KBM-7 (cell line): ENCODE results near the gene LIF.

Source experiments
- DNase-seq: peaks from one replicate; pipeline ENCODE4 v3.0.0-alpha.2; 2015
- in situ Hi-C: fragments of 300-500 bp; cut with MboI; formaldehyde crosslinking; loops from 2 replicates; pipeline ENCODE4 v1.14.3; 2020; ENCODE audit warnings: low sequenced_read_pairs, low pct_unique_long_range_greater_than_20kb, mixed read lengths

The LIF gene

GRCh38 chr22:30245985-30246813, at the start of gene LIF:
Gene LIF (minus strand): TSS chr22:30246759. CDS start chr22:30246695, 64 bp downstream.
- peak; percentile 45 for DNase-seq
- in situ Hi-C loops, result no loop called here

GRCh38 chr22:30296324-30296723, 49.8 kb upstream of the LIF start:
- in situ Hi-C loops, result no loop called here
- no peak for DNase-seq

- no peak for DNase-seq
- in situ Hi-C loops, result no loop called here
Measured at GRCh38 chr22:30295576-30295975, 49.0 kb upstream of the LIF start.

GRCh38 chr22:30294830-30295229, 48.3 kb upstream of the LIF start:
- no peak for DNase-seq
- in situ Hi-C loops, result no loop called here

- DNase-seq, result no peak
- in situ Hi-C loops, result no loop called here
Measured at GRCh38 chr22:30294066-30294465, 47.5 kb upstream of the LIF start.

GRCh38 chr22:30293026-30293425, 46.5 kb upstream of the LIF start:
- in situ Hi-C loops, result no loop called here

GRCh38 chr22:30292069-30292970, 45.8 kb upstream of the LIF start:
- DNase-seq, result no peak
- in situ Hi-C loops, result no loop called here

More at GRCh38 chr22:30293026-30293425, 46.5 kb upstream of the LIF start:
- no peak for DNase-seq

- in situ Hi-C loops, result no loop called here
- no peak for DNase-seq
Measured at GRCh38 chr22:30291058-30291892, 44.7 kb upstream of the LIF start.

- no peak for DNase-seq
- in situ Hi-C loops, result no loop called here
Measured at GRCh38 chr22:30290342-30291057, 43.9 kb upstream of the LIF start.

- in situ Hi-C loops, result no loop called here
- DNase-seq, result no peak
Measured at GRCh38 chr22:30289980-30290313, 43.4 kb upstream of the LIF start.

GRCh38 chr22:30289141-30289979, 42.8 kb upstream of the LIF start, which contains the start of gene CASTOR1:
Gene CASTOR1 (minus strand): TSS chr22:30289505. CDS start chr22:30289497, 8 bp downstream.
- in situ Hi-C loops, result no loop called here

GRCh38 chr22:30288419-30289140, 42.0 kb upstream of the LIF start:
- in situ Hi-C loops, result no loop called here
- DNase-seq, result no peak

More at GRCh38 chr22:30289141-30289979, 42.8 kb upstream of the LIF start, which contains the start of gene CASTOR1:
- DNase-seq, result peak; percentile 96

- in situ Hi-C loops, result no loop called here
- DNase-seq, result peak; percentile 96
Measured at GRCh38 chr22:30287648-30288418, 41.3 kb upstream of the LIF start.

- in situ Hi-C loops, result no loop called here
- peak; percentile 85 for DNase-seq
Measured at GRCh38 chr22:30286813-30287647, 40.5 kb upstream of the LIF start.

GRCh38 chr22:30286331-30286730, 39.8 kb upstream of the LIF start:
- DNase-seq, result no peak
- in situ Hi-C loops, result no loop called here

- in situ Hi-C loops, result no loop called here
- no peak for DNase-seq
Measured at GRCh38 chr22:30285846-30286200, 39.3 kb upstream of the LIF start.
